Lung (tissue), 12 donors: ENCODE measurements around the gene ELL. TPM values are rescaled to one million over a fixed set of nuclear protein-coding genes. Genes with fewer than 3 reads are reported as not detected.

Source experiments
- ATAC-seq: fragments of 200-7000 bp; cut with Tn5 transposase; one replicate; pipeline ENCODE4 v1.9.1; 2020; ENCODE audit warnings: moderate number of reproducible peaks; ENCODE audit not compliant: insufficient read depth, low FRiP score
- DNase-seq, 3 donors: peaks; one replicate each; pipeline ENCODE4 v3.0.0-alpha.2; 2013 to 2017
- H3K27ac ChIP-seq, 2 donors: one replicate each; pipeline ENCODE4 v1.5.1; 2013; ENCODE audit warnings: mild to moderate bottlenecking in 2 of 2, moderate library complexity in 2 of 2, control low read depth in 1 of 2, inconsistent platforms in 1 of 2, low read depth in 1 of 2, low read length in 1 of 2
- H3K27me3 ChIP-seq, 3 donors: one replicate each; pipeline ENCODE4 v1.5.1; 2013; ENCODE audit warnings: low read length in 2 of 3; ENCODE audit not compliant: control insufficient read depth in 3 of 3, insufficient read depth in 3 of 3
- H3K36me3 ChIP-seq, 4 donors: one replicate each; pipeline ENCODE4 v1.5.1; 2013; ENCODE audit warnings: low read length in 4 of 4, mild to moderate bottlenecking in 1 of 4, moderate library complexity in 1 of 4; ENCODE audit not compliant: control insufficient read depth in 4 of 4, insufficient read depth in 4 of 4
- H3K4me1 ChIP-seq, 5 donors: one replicate each; pipeline ENCODE4 v1.5.1; 2013; ENCODE audit warnings: low read length in 5 of 5, mild to moderate bottlenecking in 2 of 5, moderate library complexity in 1 of 5; ENCODE audit not compliant: control insufficient read depth in 5 of 5, insufficient read depth in 5 of 5
- H3K4me3 ChIP-seq: one replicate; pipeline ENCODE4 v1.5.1; 2013; ENCODE audit warnings: mild to moderate bottlenecking, control low read depth, moderate library complexity
- H3K9ac ChIP-seq, 2 donors: one replicate each; pipeline ENCODE4 v1.5.1; 2013; ENCODE audit warnings: low read length in 2 of 2, control low read depth in 1 of 2; ENCODE audit not compliant: insufficient read depth in 1 of 2
- H3K9me3 ChIP-seq, 4 donors: one replicate each; pipeline ENCODE4 v1.5.1; 2013; ENCODE audit warnings: low read length in 3 of 4, mild to moderate bottlenecking in 1 of 4, moderate library complexity in 1 of 4; ENCODE audit not compliant: control insufficient read depth in 4 of 4, insufficient read depth in 3 of 4
- CTCF ChIP-seq: IDR thresholded peaks from 2 replicates; pipeline ENCODE4 v1.5.1; 2012; ENCODE audit warnings: mild to moderate bottlenecking; ENCODE audit errors: control extremely low read depth, extremely low read depth
- WGBS, 2 donors: extraction: QIAGEN DNeasy Blood & Tissue Kit; methylation state at CpG; one replicate each; pipeline ENCODE4 v1.1.7; 2013; 5-methylcytosine and 5-hydroxymethylcytosine counted together
- polyA plus RNA-seq, 2 donors: library from polyadenylated mRNA; stranded (reverse); fragments of 200-250 nt; gene quantifications; one replicate each; pipeline ENCODE4 v1.2.1, GENCODE V29; 2013
- total RNA-seq, 2 donors: library from RNA; depleted of rRNA in 1 of 2; stranded (reverse); fragments of >200 nt in 1 of 2; gene quantifications; one replicate each; pipeline ENCODE4 v1.2.1, GENCODE V29; 2014 to 2021
- donor health status: control.
- donor health status: control.
- donor health status: Bipolar disorder and iron deficiency.
- donor health status: healthy.
- donor health status: DM: yes; HTN: yes; CAD: no.

Gene ELL
- total and polyA plus RNA-seq, 4 donors: 9.3 to 26.8 (median 20.7) TPM

DNA sequence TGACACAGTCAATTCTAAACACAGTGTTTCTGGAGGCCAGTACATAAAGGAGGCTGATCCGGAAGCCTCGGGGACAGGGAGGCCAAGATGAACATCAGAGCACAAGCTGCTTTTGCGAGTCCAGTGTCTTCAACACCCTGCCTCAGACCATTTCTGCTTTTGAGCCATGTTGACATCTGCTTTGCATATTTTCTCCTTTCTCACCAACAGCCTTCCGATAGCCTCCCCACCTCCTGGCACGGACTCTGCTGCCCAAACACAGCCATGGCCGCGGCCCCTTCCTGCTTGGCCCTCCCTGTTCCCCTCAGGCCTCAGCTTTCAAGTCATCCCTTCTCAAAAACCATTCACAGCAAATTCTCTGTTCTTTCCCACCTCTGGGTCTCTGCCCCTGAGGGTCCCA, 128.0 kb downstream of the ELL start:
- Histone ChIP-seq H3K4me1 (peaks cover 0 to 6% (median 0%) of the 10 kb centered on the region in 5 donors), H3K27ac (peak overlapping the region in 1 of 2 donors; percentile 55), H3K36me3 (peaks cover 0 to 6% (median 0%) of the 10 kb centered on the region in 4 donors)

DNA sequence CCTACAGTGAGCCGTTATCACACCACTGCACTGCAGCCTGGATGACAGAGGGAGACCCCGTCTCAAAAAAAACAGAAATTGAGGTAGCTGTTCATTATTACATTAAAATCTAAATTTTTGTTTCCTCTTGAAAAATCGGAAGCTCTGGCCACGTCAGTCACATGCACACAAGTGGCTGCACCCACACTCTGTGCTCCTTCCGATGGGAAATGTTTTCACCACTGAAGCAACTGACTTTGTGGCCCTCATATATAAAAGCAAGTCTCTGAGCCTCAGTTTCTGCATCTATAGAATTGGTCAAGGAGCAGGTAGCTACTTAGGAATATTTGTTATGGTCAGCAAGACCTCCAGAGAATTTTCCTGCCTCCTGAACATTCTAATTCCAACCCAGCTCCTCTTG, 128.9 kb downstream of the ELL start:
- H3K9me3 ChIP-seq: peaks cover 0 to 3% (median 0%) of the 10 kb centered on the region in 4 donors
- ATAC-seq (no peak), DNase-seq (no peak)
- peaks cover 0 to 10% (median 0%) of the 10 kb centered on the region in 5 donors for H3K4me1 ChIP-seq
- no peak overlapping the region for H3K9ac ChIP-seq
- peaks cover 0 to 2% (median 0%) of the 10 kb centered on the region in 3 donors for H3K27me3 ChIP-seq
- no peak overlapping the region for H3K4me3 ChIP-seq
- TF ChIP-seq CTCF: no peak
- peak overlapping the region in 1 of 2 donors; percentile 71 for H3K27ac ChIP-seq
- peaks cover 0 to 12% (median 0%) of the 10 kb centered on the region in 4 donors for H3K36me3 ChIP-seq
- 30 to 46% methylated on average over 5 of the region's 5 CpGs for WGBS, 2 donors

More for the DNA sequence above, 128.0 kb downstream of the ELL start:
- ATAC-seq (no peak), DNase-seq (no peak)
- Histone ChIP-seq H3K9ac (no peak overlapping the region), H3K9me3 (no peaks in the 10 kb centered on the region), H3K27me3 (peaks cover 0 to 2% (median 0%) of the 10 kb centered on the region in 3 donors), H3K4me3 (no peak overlapping the region)
- WGBS, 2 donors: 39 to 46% methylated on average over 7 of the region's 7 CpGs
- no peak for TF ChIP-seq CTCF

Other genes starting within 250 kb of the ELL start
- 1 to 10 TPM; 1.3 to 5.5 TPM for gene IQCN, start 247.6 kb downstream of the ELL start, total RNA-seq
- gene IQCN, start 247.6 kb downstream of the ELL start, polyA plus RNA-seq: 1 to 10 TPM in 1 of 2 donors, under 1 TPM in 1; 0.69 to 5.2 TPM
- gene JUND, start 240.4 kb downstream of the ELL start, total RNA-seq: 100 to 1,000 TPM; 209 to 290 TPM
- gene JUND, start 240.4 kb downstream of the ELL start, polyA plus RNA-seq: 100 to 1,000 TPM; 161 to 204 TPM
- gene LSM4, start 199.0 kb downstream of the ELL start, total RNA-seq: 100 to 1,000 TPM in 1 of 2 donors, 10 to 100 TPM in 1; 67.7 to 114 TPM
- gene LSM4, start 199.0 kb downstream of the ELL start, polyA plus RNA-seq: 100 to 1,000 TPM; 114 to 217 TPM
- gene PGPEP1, start 181.5 kb downstream of the ELL start, total RNA-seq: 10 to 100 TPM; 14.0 to 41.6 TPM
- 10 to 100 TPM; 13.0 to 15.9 TPM for gene PGPEP1, start 181.5 kb downstream of the ELL start, polyA plus RNA-seq
- gene GDF15, start 135.9 kb downstream of the ELL start, total RNA-seq: 10 to 100 TPM; 49.7 to 64.0 TPM
- 100 to 1,000 TPM in 1 of 2 donors, 10 to 100 TPM in 1; 45.4 to 119 TPM for gene GDF15, start 135.9 kb downstream of the ELL start, polyA plus RNA-seq
- 10 to 100 TPM in 1 of 2 donors, 1 to 10 TPM in 1; 8.5 to 38.0 TPM for gene LRRC25, start 124.4 kb downstream of the ELL start, total RNA-seq
- 100 to 1,000 TPM in 1 of 2 donors, 10 to 100 TPM in 1; 16.1 to 119 TPM for gene LRRC25, start 124.4 kb downstream of the ELL start, polyA plus RNA-seq
- gene SSBP4, start 102.7 kb downstream of the ELL start, total RNA-seq: 10 to 100 TPM; 31.7 to 95.3 TPM
- gene SSBP4, start 102.7 kb downstream of the ELL start, polyA plus RNA-seq: 10 to 100 TPM; 60.3 to 84.4 TPM
- 10 to 100 TPM; 24.9 to 56.7 TPM for gene ISYNA1, start 83.9 kb downstream of the ELL start, total RNA-seq
- gene ISYNA1, start 83.9 kb downstream of the ELL start, polyA plus RNA-seq: 10 to 100 TPM; 14.7 to 25.1 TPM
- gene FKBP8, start 21.5 kb upstream of the ELL start, total RNA-seq: 100 to 1,000 TPM; 168 to 225 TPM
- gene FKBP8, start 21.5 kb upstream of the ELL start, polyA plus RNA-seq: 100 to 1,000 TPM; 235 to 357 TPM
- 10 to 100 TPM; 51.3 to 85.9 TPM for gene KXD1, start 35.8 kb upstream of the ELL start, total RNA-seq
- gene KXD1, start 35.8 kb upstream of the ELL start, polyA plus RNA-seq: 100 to 1,000 TPM in 1 of 2 donors, 10 to 100 TPM in 1; 63.7 to 117 TPM
- 100 to 1,000 TPM; 689 to 926 TPM for gene UBA52, start 49.8 kb upstream of the ELL start, total RNA-seq
- gene UBA52, start 49.8 kb upstream of the ELL start, polyA plus RNA-seq: 1,000 to 10,000 TPM; 1,135 to 1,266 TPM
- gene REX1BD, start 66.7 kb upstream of the ELL start, total RNA-seq: 100 to 1,000 TPM in 1 of 2 donors, 10 to 100 TPM in 1; 51.4 to 114 TPM
- 10 to 100 TPM; 73.4 to 92.5 TPM for gene REX1BD, start 66.7 kb upstream of the ELL start, polyA plus RNA-seq
- 10 to 100 TPM; 13.3 to 36.9 TPM for gene CRLF1, start 84.7 kb upstream of the ELL start, total RNA-seq
- 10 to 100 TPM; 12.8 to 48.2 TPM for gene CRLF1, start 84.7 kb upstream of the ELL start, polyA plus RNA-seq
- 1 to 10 TPM; 1.7 to 2.8 TPM for gene TMEM59L, start 90.8 kb upstream of the ELL start, total RNA-seq
- 1 to 10 TPM in 1 of 2 donors, under 1 TPM in 1; 0.49 to 1.1 TPM for gene TMEM59L, start 90.8 kb upstream of the ELL start, polyA plus RNA-seq
- gene KLHL26, start 115.0 kb upstream of the ELL start, total RNA-seq: 10 to 100 TPM; 11.0 to 18.0 TPM
- 1 to 10 TPM; 4.1 to 5.9 TPM for gene KLHL26, start 115.0 kb upstream of the ELL start, polyA plus RNA-seq
- gene CRTC1, start 161.6 kb upstream of the ELL start, total RNA-seq: 10 to 100 TPM in 1 of 2 donors, 1 to 10 TPM in 1; 4.2 to 16.0 TPM
- gene CRTC1, start 161.6 kb upstream of the ELL start, polyA plus RNA-seq: 1 to 10 TPM; 5.8 to 8.7 TPM